Heart left ventricle (tissue), 13 donors: ENCODE data around the gene TRPV4.

Source experiments
- CTCF ChIP-seq, 12 donors: fragments of 200-600 bp; sonication (generic) in 4 of 12; IDR thresholded peaks; one replicate each; pipeline versions ENCODE4 v1.5.0 to v1.8.0; 2018 to 2022; ENCODE audit warnings: antibody characterized with exemption in 12 of 12, mild to moderate bottlenecking in 5 of 12
- POLR2A ChIP-seq, 2 donors: fragments of 450-650 bp; IDR thresholded peaks; one replicate each; pipeline ENCODE4 v1.6.1; 2017; ENCODE audit warnings: antibody characterized with exemption in 2 of 2, mild to moderate bottlenecking in 2 of 2, moderate library complexity in 2 of 2
- donor health status: ischemic (EF 13 %, LVEDD 7.1; RV severe dilation, severe dysfunction).
- donor health status: DM: no; HTN: yes; CAD: no.
- donor health status: DM: no; HTN: no; CAD: no.
- donor health status: ischemic (EF 25% LVEDD 6.9; RV normal size, moderate dysfunction).
- donor health status: ischemic (EF 25% LVEDD 5.7; RV mildly dilated, moderate dysfunction).
- donor health status: ischemic (EF 35%, LVEDD 5.7; RV mildly dilated, moderate dysfunction).
- donor health status: nonischemic (EF 11% LVEDD 7.7; RV severe dilation, severe dysfunction).
- donor health status: DM: yes; HTN: yes; CAD: no.
- donor health status: PGD.
- donor health status: ischemic (EF 29% LVEDD 5.4; RV normal size, mild dysfunction).
- donor health status: nonischemic (EF 23%, LVEDD 6.1; RV moderate dilation, normal function).

DNA sequence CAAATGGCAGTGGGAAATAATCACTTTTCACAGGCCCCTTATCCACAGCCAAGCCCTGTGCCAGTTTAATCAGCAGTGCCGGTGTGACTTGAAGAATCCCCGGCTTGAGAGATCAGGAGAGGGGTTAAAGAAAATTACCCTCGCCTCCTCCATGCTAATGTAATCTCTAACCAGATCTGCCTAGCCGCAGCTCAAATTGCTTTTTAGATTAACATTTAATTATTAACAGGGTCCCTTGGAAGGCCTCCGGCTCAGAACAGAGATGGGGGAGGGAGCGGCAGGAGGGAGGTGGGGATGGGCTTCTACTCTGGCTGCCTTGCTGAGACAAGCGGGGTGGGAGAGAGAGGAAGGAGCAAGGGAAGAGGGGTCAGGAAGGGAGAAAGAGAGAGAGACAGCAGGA, 95.6 kb downstream of the TRPV4 start:
- no peak for TF ChIP-seq POLR2A (IDR thresholded peaks at IDR 0.05)
- no peak for TF ChIP-seq CTCF (IDR thresholded peaks at IDR 0.05)
